Gastroesophageal sphincter (tissue), 3 donors: ENCODE data around the gene RBM27.

Experiments used
- CTCF ChIP-seq, 4 experiments: fragments of 200-600 bp in 2 of 4; fragments of 450-650 bp in 2 of 4; sonication (generic) in 1 of 4; IDR thresholded peaks; one replicate each; pipeline ENCODE4 v1.5.1; 2017 to 2019; ENCODE audit warnings: antibody characterized with exemption in 4 of 4, mild to moderate bottlenecking in 2 of 4, moderate library complexity in 2 of 4
- POLR2A ChIP-seq, 2 donors: fragments of 450-650 bp; IDR thresholded peaks; one replicate each; pipeline ENCODE4 v1.6.1; 2017; ENCODE audit warnings: antibody characterized with exemption in 2 of 2, mild to moderate bottlenecking in 2 of 2, moderate library complexity in 1 of 2

- TF ChIP-seq CTCF (IDR thresholded peaks at IDR 0.05) (no peak), POLR2A (IDR thresholded peaks at IDR 0.05) (no peak)
Observed at GRCh38 chr5:146219243-146219642, 15.8 kb downstream of the RBM27 start.
